Measurements from ENCODE around the gene PTPRN2.
"Not testable (repeated sequence)": the region's sequence is repeated elsewhere in the genome, so short reads cannot be mapped to it uniquely, and the experiment has no call there.

The PTPRN2 gene

DNA sequence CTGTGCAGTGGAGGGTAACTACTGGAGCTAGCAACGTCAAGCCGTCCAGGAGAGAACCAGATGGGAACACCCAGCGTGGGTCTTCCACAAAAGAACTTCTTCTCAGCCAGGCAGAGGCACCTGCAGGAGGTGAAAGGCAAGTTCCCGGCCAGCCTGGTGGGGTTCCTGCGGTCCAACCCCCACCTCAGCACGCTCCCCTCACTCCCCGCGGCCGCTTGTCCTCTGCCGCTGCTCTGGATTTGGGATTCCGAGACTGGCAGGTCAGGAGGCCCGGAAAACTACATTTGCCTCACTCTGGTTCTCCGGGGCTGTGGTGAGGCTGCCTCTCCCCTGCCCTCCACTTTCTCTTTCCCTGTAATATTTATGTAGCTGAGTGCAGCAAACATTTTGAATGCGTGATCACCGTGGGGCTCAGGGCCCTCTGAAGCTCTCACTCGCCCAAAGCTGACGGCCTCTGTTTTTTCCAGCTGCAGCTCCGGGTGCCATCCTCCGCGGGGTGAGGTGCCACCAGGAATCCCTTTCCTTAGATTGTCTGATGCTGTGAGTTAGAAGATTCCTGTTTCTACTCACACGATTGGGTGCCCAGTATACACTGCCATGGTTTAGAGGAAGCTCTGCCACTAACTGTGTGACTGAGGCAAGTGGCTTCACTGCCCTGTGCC is 884.0 kb downstream of the PTPRN2 start:
- Histone ChIP-seq H3K4me3 (ENCODE audit: low read length) (no peak overlapping the region), H3K9me3 (replicated peaks; ENCODE audit: low read length) (no peaks in the 10 kb centered on the region), H3K4me2 (ENCODE audit: low read length) (no peak overlapping the region), H3K4me1 (ENCODE audit: control insufficient read depth, insufficient read depth, low read length) (no peaks in the 10 kb centered on the region), H3K27me3 (ENCODE audit: control insufficient read depth, insufficient read depth, low read length) (no peaks in the 10 kb centered on the region), H3K36me3 (ENCODE audit: insufficient read depth, low read length) (no peaks in the 10 kb centered on the region), H3K9ac (ENCODE audit: low read depth, low read length) (no peak overlapping the region)

DNA sequence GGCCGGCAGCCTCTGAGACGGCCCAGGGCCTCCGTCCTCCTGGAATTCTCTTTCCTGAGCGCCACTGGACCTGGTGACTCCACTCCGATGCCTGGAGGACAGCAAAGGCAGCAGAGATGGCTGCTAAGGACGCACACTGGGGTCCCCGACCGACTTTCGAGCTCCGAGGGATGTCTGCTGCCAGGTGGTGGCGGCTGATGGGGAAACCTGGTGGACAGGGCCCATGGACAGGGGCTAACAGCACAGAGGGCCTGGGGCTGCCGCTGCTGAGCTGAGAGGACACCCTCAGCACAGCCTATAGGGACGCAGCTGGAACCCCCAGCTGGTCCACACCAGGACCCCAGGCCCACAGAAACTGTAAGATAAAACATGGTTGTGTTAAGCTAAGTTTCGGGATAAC is 884.5 kb downstream of the PTPRN2 start:
- H3K36me3 ChIP-seq (ENCODE audit: insufficient read depth, low read length) = no peaks in the 10 kb centered on the region
- H3K9me3 ChIP-seq (replicated peaks; ENCODE audit: low read length) = no peaks in the 10 kb centered on the region
- no peaks in the 10 kb centered on the region for H3K27me3 ChIP-seq (ENCODE audit: control insufficient read depth, insufficient read depth, low read length)
- no peak overlapping the region for H3K9ac ChIP-seq (ENCODE audit: low read depth, low read length)
- H3K4me1 ChIP-seq (ENCODE audit: control insufficient read depth, insufficient read depth, low read length) = no peaks in the 10 kb centered on the region
- no peak overlapping the region for H3K4me3 ChIP-seq (ENCODE audit: low read length)
- H3K4me2 ChIP-seq (ENCODE audit: low read length) = no peak overlapping the region

DNA sequence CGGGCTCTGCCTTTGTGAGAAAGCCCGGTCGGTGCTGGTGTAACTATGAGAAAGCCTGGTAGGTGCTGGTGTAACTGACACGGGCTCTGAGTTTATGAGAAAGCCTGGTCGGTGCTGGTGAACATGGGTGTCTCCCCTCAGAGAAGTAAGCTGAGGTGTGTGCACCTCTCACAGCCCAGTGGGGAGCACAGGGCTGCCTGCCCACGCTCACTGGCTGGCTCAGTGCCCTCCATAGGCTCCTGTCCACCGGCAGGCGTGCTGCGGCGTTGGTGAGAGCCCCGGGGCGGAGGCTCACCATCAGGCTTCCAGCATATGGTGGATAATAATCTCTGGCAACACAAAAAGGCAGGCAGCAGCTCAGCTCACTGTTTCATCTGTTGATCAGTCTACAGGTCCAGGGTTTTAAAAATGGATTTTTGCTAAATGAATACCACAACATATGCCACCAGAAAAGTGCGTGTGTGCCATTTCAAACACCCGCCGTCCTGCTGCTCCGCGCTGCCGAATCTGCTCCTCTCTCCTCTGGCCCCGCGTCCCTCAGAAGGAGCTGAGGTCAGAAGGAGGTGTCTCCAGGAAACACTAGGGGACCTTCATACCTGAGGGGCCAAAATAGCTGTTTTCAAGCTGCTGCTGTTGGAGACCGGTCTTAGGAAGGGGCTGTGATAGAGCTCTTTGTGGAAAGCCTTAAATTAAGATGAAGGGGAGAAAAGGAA is 885.2 kb downstream of the PTPRN2 start:
- H3K4me3 ChIP-seq (ENCODE audit: low read length) = no peak overlapping the region
- H3K4me1 ChIP-seq (ENCODE audit: control insufficient read depth, insufficient read depth, low read length) = no peaks in the 10 kb centered on the region
- no peaks in the 10 kb centered on the region for H3K27me3 ChIP-seq (ENCODE audit: control insufficient read depth, insufficient read depth, low read length)
- no peaks in the 10 kb centered on the region for H3K36me3 ChIP-seq (ENCODE audit: insufficient read depth, low read length)
- no peak overlapping the region for H3K4me2 ChIP-seq (ENCODE audit: low read length)
- H3K9ac ChIP-seq (ENCODE audit: low read depth, low read length) = no peak overlapping the region
- H3K9me3 ChIP-seq (replicated peaks; ENCODE audit: low read length) = no peaks in the 10 kb centered on the region

DNA sequence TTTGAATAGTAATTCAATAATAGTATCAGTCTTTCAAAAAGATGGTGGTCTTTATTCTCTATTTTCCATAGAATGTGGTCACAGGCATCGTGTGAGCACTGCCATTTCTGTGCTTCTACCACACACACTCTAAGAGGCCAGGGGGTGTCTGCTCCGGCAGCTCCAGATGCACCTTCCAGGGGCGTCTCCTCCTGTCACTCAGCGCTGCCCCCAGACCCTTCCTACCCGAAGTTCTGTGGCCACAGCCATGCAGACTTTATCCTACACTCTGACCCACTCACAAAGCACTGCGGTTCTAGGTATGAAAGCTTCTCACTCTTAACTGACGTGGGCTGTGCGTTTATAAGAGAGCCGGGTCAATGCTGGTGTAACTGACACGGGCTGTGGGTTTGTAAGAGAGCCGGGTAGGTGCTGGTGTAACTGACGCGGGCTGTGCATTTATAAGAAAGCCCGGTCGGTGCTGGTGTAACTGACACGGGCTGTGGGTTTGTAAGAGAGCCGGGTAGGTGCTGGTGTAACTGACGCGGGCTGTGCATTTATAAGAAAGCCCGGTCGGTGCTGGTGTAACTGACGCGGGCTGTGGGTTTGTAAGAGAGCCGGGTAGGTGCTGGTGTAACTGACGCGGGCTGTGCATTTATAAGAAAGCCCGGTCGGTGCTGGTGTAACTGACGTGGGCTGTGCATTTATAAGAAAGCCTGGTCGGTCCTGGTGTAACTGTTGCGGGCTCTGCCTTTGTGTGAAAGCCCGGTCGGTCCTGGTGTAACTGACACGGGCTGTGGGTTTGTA is 886.0 kb downstream of the PTPRN2 start:
- H3K36me3 ChIP-seq (ENCODE audit: insufficient read depth, low read length); H3K4me2 ChIP-seq (ENCODE audit: low read length); H3K4me1 ChIP-seq (ENCODE audit: control insufficient read depth, insufficient read depth, low read length); H3K27me3 ChIP-seq (ENCODE audit: control insufficient read depth, insufficient read depth, low read length); H3K4me3 ChIP-seq (ENCODE audit: low read length); H3K9ac ChIP-seq (ENCODE audit: low read depth, low read length); H3K9me3 ChIP-seq (replicated peaks; ENCODE audit: low read length): not testable (repeated sequence)

DNA sequence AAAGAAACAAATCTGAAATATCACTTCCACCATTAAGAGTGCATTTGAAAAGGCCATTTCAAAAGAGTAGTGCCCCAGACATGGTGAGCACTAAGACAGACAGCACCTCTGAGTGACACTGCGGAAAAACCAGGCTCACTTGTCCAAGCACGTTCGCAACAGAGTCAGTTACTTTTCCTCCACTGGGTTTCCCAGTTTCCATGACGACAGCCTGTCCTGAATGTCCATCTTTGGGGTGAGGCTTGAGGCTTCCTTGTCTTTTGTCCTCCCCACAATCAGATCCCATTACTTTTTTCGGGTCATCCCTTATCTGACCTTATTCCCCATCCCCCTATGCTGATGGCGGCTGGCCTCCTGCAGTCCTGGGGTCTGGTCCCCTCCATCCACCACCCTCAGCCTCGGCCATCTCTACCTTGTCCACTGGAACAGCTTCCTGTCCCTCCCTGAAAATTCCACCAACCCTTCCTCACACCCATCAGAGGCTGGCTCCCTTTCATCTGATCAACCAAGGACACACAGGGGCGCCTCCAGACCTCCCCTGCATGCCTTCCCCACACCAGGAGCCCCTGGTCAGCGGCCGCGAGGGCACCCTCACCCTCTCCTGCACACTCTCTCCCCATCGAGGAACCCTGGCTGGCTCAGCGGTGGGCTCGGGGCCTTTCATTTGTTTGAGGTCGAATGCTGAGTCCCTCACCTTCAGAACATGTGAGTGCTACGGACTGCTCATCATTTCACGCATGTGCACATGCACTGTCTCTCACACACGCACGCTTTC is 887.2 kb downstream of the PTPRN2 start:
- Histone ChIP-seq H3K27me3 (ENCODE audit: control insufficient read depth, insufficient read depth, low read length) (no peaks in the 10 kb centered on the region), H3K9me3 (replicated peaks; ENCODE audit: low read length) (no peaks in the 10 kb centered on the region)

DNA sequence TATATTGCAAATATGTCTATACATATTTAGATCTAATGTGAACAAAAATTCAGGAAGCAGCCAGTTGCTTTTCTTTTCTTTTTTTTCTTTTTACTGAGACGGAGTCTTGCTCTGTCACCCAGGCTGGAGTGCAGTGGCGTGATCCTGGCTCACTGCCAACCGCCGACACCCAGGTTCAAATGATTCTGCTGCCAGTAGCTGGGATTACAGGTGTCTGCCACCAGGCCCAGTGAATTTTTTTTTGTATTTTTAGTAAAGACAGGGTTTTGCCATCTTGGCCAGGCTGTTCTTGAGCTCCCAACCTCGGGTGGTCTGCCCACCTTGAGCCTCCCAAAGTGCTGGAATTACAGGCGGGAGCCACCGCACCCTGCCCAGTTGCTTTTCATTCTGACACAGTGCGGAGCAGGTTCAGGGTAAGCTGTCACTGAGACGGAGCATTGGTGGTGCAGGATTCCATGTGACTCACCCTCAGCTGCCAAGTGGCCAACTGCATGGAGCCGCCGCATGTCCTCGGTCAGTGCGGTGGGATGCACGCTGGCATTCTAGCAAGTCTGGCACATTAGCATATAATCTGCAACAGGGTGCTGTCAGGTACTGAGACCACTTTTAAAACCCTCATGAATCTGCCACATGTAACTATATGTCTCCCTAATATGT is 888.1 kb downstream of the PTPRN2 start:
- Histone ChIP-seq H3K36me3 (ENCODE audit: insufficient read depth, low read length) (no peaks in the 10 kb centered on the region), H3K9ac (ENCODE audit: low read depth, low read length) (no peak overlapping the region), H3K4me3 (ENCODE audit: low read length) (no peak overlapping the region), H3K4me1 (ENCODE audit: control insufficient read depth, insufficient read depth, low read length) (no peaks in the 10 kb centered on the region), H3K27me3 (ENCODE audit: control insufficient read depth, insufficient read depth, low read length) (no peaks in the 10 kb centered on the region), H3K4me2 (ENCODE audit: low read length) (no peak overlapping the region), H3K9me3 (replicated peaks; ENCODE audit: low read length) (no peaks in the 10 kb centered on the region)

More for the DNA sequence above, 887.2 kb downstream of the PTPRN2 start:
- Histone ChIP-seq H3K4me2 (ENCODE audit: low read length) (no peak overlapping the region), H3K4me1 (ENCODE audit: control insufficient read depth, insufficient read depth, low read length) (no peaks in the 10 kb centered on the region), H3K9ac (ENCODE audit: low read depth, low read length) (no peak overlapping the region), H3K36me3 (ENCODE audit: insufficient read depth, low read length) (no peaks in the 10 kb centered on the region), H3K4me3 (ENCODE audit: low read length) (no peak overlapping the region)

DNA sequence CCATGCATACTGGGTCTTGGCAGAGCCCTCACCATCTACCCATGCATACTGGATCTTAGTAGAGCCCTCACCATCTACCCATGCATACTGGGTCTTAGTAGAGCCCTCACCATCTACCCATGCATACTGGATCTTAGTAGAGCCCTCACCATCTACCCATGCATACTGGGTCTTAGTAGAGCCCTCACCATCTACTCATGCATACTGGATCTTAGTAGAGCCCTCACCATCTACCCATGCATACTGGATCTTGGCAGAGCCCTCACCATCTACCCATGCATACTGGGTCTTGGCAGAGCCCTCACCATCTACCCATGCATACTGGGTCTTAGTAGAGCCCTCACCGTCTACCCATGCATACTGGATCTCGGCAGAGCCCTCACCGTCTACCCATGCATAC is 890.3 kb downstream of the PTPRN2 start:
- H3K4me1 ChIP-seq (ENCODE audit: control insufficient read depth, insufficient read depth, low read length); H3K9me3 ChIP-seq (replicated peaks; ENCODE audit: low read length); H3K27me3 ChIP-seq (ENCODE audit: control insufficient read depth, insufficient read depth, low read length); H3K36me3 ChIP-seq (ENCODE audit: insufficient read depth, low read length); H3K4me2 ChIP-seq (ENCODE audit: low read length); H3K4me3 ChIP-seq (ENCODE audit: low read length); H3K9ac ChIP-seq (ENCODE audit: low read depth, low read length): not testable (repeated sequence)

DNA sequence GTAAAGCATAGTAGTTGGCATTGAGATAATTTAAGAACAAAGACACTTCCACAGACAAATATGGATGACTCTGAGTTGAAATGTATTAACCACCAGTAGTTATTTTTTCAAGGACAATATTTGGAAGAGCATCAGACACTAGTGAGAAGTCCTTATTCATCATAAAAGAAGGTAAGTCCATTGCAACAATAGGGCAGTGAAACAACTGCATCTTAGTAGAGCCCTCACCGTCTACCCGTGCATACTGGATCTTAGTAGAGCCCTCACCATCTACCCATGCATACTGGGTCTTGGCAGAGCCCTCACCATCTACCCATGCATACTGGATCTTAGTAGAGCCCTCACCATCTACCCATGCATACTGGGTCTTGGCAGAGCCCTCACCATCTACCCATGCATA is 892.0 kb downstream of the PTPRN2 start:
- not testable (repeated sequence) for H3K36me3 ChIP-seq (ENCODE audit: insufficient read depth, low read length); H3K4me1 ChIP-seq (ENCODE audit: control insufficient read depth, insufficient read depth, low read length); H3K4me2 ChIP-seq (ENCODE audit: low read length); H3K9ac ChIP-seq (ENCODE audit: low read depth, low read length); H3K4me3 ChIP-seq (ENCODE audit: low read length); H3K9me3 ChIP-seq (replicated peaks; ENCODE audit: low read length)
- H3K27me3 ChIP-seq (ENCODE audit: control insufficient read depth, insufficient read depth, low read length) = peaks cover 15% of the 10 kb centered on the region

DNA sequence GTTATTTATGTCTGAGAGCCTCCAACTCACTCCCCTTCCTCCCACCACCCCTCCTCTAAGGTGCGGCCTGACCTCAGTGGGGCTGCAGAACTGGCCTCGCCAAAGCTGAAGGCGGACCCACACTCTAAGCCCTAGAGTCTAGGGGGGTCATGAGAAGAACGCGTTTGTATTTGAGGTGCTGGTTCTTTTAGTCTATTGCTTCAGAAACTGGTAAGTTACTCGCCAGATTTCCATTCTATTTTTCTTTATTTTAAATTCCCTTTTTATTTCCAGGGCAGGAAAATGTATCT is 893.3 kb downstream of the PTPRN2 start:
- no peak overlapping the region for H3K4me2 ChIP-seq (ENCODE audit: low read length)
- no peaks in the 10 kb centered on the region for H3K9me3 ChIP-seq (replicated peaks; ENCODE audit: low read length)
- H3K27me3 ChIP-seq (ENCODE audit: control insufficient read depth, insufficient read depth, low read length) = peaks cover 24% of the 10 kb centered on the region
- no peak overlapping the region for H3K4me3 ChIP-seq (ENCODE audit: low read length)
- no peaks in the 10 kb centered on the region for H3K4me1 ChIP-seq (ENCODE audit: control insufficient read depth, insufficient read depth, low read length)
- H3K36me3 ChIP-seq (ENCODE audit: insufficient read depth, low read length) = no peaks in the 10 kb centered on the region
- H3K9ac ChIP-seq (ENCODE audit: low read depth, low read length) = no peak overlapping the region

DNA sequence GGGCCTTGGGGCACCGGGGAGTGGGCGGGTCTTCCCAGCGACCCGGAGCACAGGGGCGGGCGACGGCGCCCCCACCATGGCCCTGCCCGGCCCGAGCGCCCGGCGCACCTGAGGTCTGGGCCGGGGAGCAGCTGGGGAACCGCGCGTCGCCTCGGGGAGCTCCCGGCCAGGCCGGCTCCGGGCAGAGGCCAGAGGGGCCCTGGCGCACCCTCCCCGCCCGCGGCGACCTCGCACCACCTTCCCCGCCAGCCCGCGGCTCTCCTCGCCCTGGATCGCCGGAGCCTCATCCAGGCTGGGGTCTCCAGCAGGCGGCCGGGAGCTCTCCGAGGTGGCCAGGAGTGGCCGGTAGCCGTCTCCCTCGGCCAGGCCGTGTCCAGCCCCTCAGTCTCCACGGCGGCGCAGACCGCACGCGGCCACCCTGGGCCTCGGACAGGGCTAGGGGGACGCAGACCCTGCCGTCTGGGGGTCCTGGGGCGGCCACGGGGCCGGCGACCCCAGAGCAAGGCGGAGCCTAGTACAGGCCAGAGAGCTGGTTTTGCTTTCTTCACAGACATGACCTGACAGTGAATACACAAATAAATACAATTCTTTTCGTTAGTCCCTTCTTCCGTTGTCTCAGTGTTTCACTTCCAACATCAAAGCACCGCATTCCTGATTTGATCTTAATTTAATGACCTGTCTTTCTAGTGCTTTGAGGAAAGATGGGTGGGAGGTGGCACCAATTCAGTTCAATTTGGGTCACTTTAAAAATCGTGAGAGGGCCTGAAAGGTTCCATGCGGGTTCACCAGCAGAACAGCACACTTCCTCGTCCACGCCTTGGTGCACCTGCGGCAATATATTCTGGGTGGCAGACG is 893.9 kb downstream of the PTPRN2 start:
- H3K27me3 ChIP-seq (ENCODE audit: control insufficient read depth, insufficient read depth, low read length) = peaks cover 30% of the 10 kb centered on the region
- no peaks in the 10 kb centered on the region for H3K36me3 ChIP-seq (ENCODE audit: insufficient read depth, low read length)
- H3K4me2 ChIP-seq (ENCODE audit: low read length) = no peak overlapping the region
- H3K4me3 ChIP-seq (ENCODE audit: low read length) = no peak overlapping the region
- no peaks in the 10 kb centered on the region for H3K4me1 ChIP-seq (ENCODE audit: control insufficient read depth, insufficient read depth, low read length)
- no peak overlapping the region for H3K9ac ChIP-seq (ENCODE audit: low read depth, low read length)
- no peaks in the 10 kb centered on the region for H3K9me3 ChIP-seq (replicated peaks; ENCODE audit: low read length)
